Endothelial cell of umbilical vein (primary cell): Measurements from ENCODE around the gene RASGRF2. TPM values are rescaled to one million over a fixed set of nuclear protein-coding genes. Genes with fewer than 3 reads are reported as not detected.

Experiments used
- BruUV-seq: library from RNA; stranded (reverse); fragments of 400-500 nt; replicated peaks from 2 replicates; lab custom pipeline; 2021; lab: Mats Ljungman, UMichigan
- CTCF ChIA-PET: fragments of 300-600, 350-600 bp; sonication (Branson Sonifier 250); formaldehyde crosslinking; loops from one replicate; lab custom pipeline; 2021; ENCODE audit warnings: antibody characterized with exemption, inconsistent platforms; lab: Charles Lee
- POLR2A ChIA-PET: fragments of 300-600, 350-600 bp; sonication (Branson Sonifier 250); formaldehyde crosslinking; loops from one replicate; lab custom pipeline; 2021; ENCODE audit warnings: antibody characterized with exemption, inconsistent platforms; lab: Charles Lee
- DNase-seq: peaks from one replicate; pipeline ENCODE4 v3.0.0-alpha.2; 2011; ENCODE audit warnings: low read depth, low spot score
- FAIRE-seq: peaks from 2 replicates; lab custom pipeline; 2011; peaks lifted over from hg19 to GRCh38; lab: Jason Lieb, UNC
- H2AFZ ChIP-seq: 2 replicates; pipeline ENCODE4 v1.6.0; 2012; ENCODE audit warnings: low read depth, low read length, control low read depth, inconsistent platforms
- H3K27ac ChIP-seq: 2 replicates; pipeline ENCODE4 v1.5.1; 2011; ENCODE audit warnings: low read depth, mild to moderate bottlenecking, control low read depth, low read length, moderate library complexity; ENCODE audit not compliant: insufficient read depth
- H3K27me3 ChIP-seq, 2 experiments: 2 replicates each; pipeline versions ENCODE4 v1.6.0 to v1.6.1; 2011; ENCODE audit warnings: low read length in 2 of 2, mixed read lengths in 1 of 2; ENCODE audit not compliant: control insufficient read depth in 2 of 2, insufficient read depth in 2 of 2
- H3K36me3 ChIP-seq, 2 experiments: 2 replicates in 1 of 2; 3 replicates in 1 of 2; pipeline ENCODE4 v1.5.1; 2011; ENCODE audit warnings: low read length in 2 of 2, mild to moderate bottlenecking in 1 of 2, moderate library complexity in 1 of 2; ENCODE audit not compliant: control insufficient read depth in 2 of 2, insufficient read depth in 2 of 2; ENCODE audit errors: extremely low read depth in 1 of 2
- H3K4me1 ChIP-seq: 3 replicates; pipeline ENCODE4 v1.5.1; 2011; ENCODE audit warnings: mild to moderate bottlenecking, low read length; ENCODE audit not compliant: control insufficient read depth, insufficient read depth; ENCODE audit errors: extremely low read depth
- H3K4me2 ChIP-seq: 2 replicates; pipeline ENCODE4 v1.6.1; 2011; ENCODE audit warnings: low read length, control low read depth, mixed read lengths; ENCODE audit not compliant: insufficient read depth
- H3K4me3 ChIP-seq, 3 experiments: fragments of 200-600 bp in 1 of 3; sonication (generic), shearing (Covaris generic) in 1 of 3; replicated peaks in 1 of 3; 2 replicates each; pipeline ENCODE4 v1.5.1; 2011 to 2016; ENCODE audit warnings: control low read depth in 3 of 3, low read length in 3 of 3, mild to moderate bottlenecking in 2 of 3, inconsistent platforms in 1 of 3, low read depth in 1 of 3, moderate library complexity in 1 of 3; ENCODE audit not compliant: insufficient read depth in 1 of 3
- H3K79me2 ChIP-seq: 2 replicates; pipeline ENCODE4 v1.6.0; 2012; ENCODE audit warnings: low read length, inconsistent platforms; ENCODE audit not compliant: control insufficient read depth, insufficient read depth
- H3K9ac ChIP-seq: replicated peaks from 2 replicates; pipeline ENCODE3; 2011; ENCODE audit warnings: low read length, control low read depth; ENCODE audit not compliant: insufficient read depth; ENCODE audit errors: extremely low read depth
- H3K9me1 ChIP-seq: replicated peaks from 3 replicates; pipeline ENCODE4 v1.6.0; 2011; ENCODE audit warnings: mild to moderate bottlenecking, low read length; ENCODE audit not compliant: control insufficient read depth, insufficient read depth; ENCODE audit errors: extremely low read depth
- H3K9me3 ChIP-seq: replicated peaks from 2 replicates; pipeline ENCODE4 v1.5.1; 2012; ENCODE audit warnings: low read length, inconsistent platforms; ENCODE audit not compliant: control insufficient read depth, insufficient read depth
- H4K20me1 ChIP-seq: replicated peaks from 2 replicates; pipeline ENCODE3; 2011; ENCODE audit warnings: mild to moderate bottlenecking, low read length; ENCODE audit not compliant: control insufficient read depth, insufficient read depth; ENCODE audit errors: extremely low read depth
- EZH2 ChIP-seq: IDR thresholded peaks from 2 replicates; pipeline ENCODE4 v1.6.1; 2012; ENCODE audit warnings: borderline replicate concordance, low read depth, mild to moderate bottlenecking, moderate library complexity, low read length, inconsistent platforms; ENCODE audit not compliant: severe bottlenecking
- FOS ChIP-seq: IDR thresholded peaks from 2 replicates; pipeline ENCODE4 v1.6.1; 2011; ENCODE audit warnings: mild to moderate bottlenecking, low read length, moderate library complexity, borderline replicate concordance; ENCODE audit not compliant: insufficient read depth
- GATA2 ChIP-seq: IDR thresholded peaks from 2 replicates; pipeline ENCODE4 v1.7.0; 2011; ENCODE audit warnings: low read depth, mild to moderate bottlenecking, moderate library complexity, mixed read lengths, low read length; ENCODE audit not compliant: insufficient read length, insufficient read depth
- JUN ChIP-seq: IDR thresholded peaks from 2 replicates; pipeline ENCODE4 v1.6.1; 2011; ENCODE audit warnings: borderline replicate concordance, low read depth; ENCODE audit not compliant: insufficient read length, insufficient read depth
- MAX ChIP-seq: IDR thresholded peaks from 2 replicates; pipeline ENCODE4 v1.6.1; 2011; ENCODE audit not compliant: insufficient read depth, insufficient read length
- MYC ChIP-seq: IDR thresholded peaks from one replicate; pipeline ENCODE4 v1.6.1; 2011; ENCODE audit warnings: mild to moderate bottlenecking, low read depth, low read length
- POLR2A ChIP-seq: IDR thresholded peaks from 2 replicates; pipeline ENCODE4 v1.6.1; 2012; ENCODE audit warnings: low read depth, mild to moderate bottlenecking, control low read depth, low read length
- POLR2AphosphoS5 ChIP-seq: IDR thresholded peaks from 2 replicates; pipeline ENCODE4 v1.6.1; 2012; ENCODE audit warnings: low read depth, mild to moderate bottlenecking, control low read depth, low read length, moderate library complexity; ENCODE audit not compliant: insufficient read depth
- dilution Hi-C: fragments of 300-500 bp; cut with MboI; formaldehyde crosslinking; loops from one replicate; pipeline ENCODE4 v1.15.0; 2019; ENCODE audit warnings: low sequenced_read_pairs; ENCODE audit not compliant: extremely low pct_ligation_motif_present
- intact Hi-C: fragments of 100-400 bp; cut with micrococcal nuclease; formaldehyde crosslinking; loops from one replicate; pipeline ENCODE4 v1.10.0; 2022
- polyA plus RNA-seq, 4 experiments: library from polyadenylated mRNA; depleted of rRNA in 3 of 4; stranded (reverse) in 3 of 4; unstranded in 1 of 4; fragments of >200 nt; gene quantifications; 2 replicates each; pipeline versions ENCODE4 v1.2.1 to v1.2.3, GENCODE V29; 2011 to 2012; ENCODE audit warnings: missing spikeins in 1 of 4
- total RNA-seq: library from RNA; stranded (reverse); gene quantifications from 2 replicates; pipeline ENCODE4 v1.2.3, GENCODE V29; 2021
- TF ChIP-seq, protein P1 (sequence below), 2 donors: IDR thresholded peaks; 1 replicate in 1 of 2; 2 replicates in 1 of 2; pipeline ENCODE4 v1.5.1; 2011; ENCODE audit warnings: low read length in 2 of 2, mild to moderate bottlenecking in 2 of 2, moderate library complexity in 2 of 2, control low read depth in 1 of 2, inconsistent platforms in 1 of 2, low read depth in 1 of 2; ENCODE audit not compliant: insufficient read depth in 1 of 2; ENCODE audit errors: extremely low read depth in 1 of 2

RASGRF2 gene
- total and polyA plus RNA-seq, 2 donors (not counting 3 experiments of a cell fraction or from before 2014, with no cell fraction given): 0.41 to 4.0 TPM

DNA sequence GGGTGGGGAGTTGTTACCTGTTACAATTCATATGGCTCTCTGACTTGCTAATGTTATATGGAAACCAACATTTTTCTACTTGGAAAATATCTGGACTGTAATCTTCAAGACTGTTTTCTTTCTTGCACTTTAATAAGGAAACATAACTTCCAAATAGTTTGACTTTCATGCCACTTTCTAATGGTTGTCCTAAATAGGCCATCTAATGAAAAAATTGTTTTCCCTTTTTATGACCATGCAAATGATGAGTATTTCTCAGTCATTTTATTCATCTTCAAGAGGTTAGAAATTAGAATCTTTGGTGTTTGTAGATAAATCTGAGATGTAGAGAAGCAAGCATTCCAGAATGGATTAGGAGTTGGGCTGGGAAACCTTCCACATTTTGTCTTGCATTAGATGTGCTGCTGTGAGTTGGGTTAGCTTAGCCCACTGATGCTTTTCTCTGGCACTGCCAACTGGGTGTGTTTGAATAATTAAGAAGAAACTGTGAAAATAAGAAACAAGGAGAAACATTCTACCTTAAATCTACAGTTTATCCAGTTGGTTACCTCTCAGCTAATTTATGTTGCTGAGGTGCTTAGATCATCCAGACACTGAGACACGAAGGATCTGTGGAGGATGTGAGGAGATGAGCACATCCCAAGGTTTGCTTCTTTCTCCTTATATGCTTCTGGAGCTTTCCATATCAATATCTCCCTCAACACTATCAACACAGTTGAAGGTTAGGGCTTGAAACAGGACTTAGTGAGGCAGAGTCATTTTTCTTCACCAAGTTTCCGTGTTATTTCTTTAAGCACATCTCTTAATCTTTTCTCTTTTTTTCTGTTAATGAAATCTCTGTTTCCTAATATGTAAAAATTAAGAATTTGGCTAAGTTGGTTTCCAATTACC, 2.7 kb downstream of the RASGRF2 start:
- Histone ChIP-seq H3K27ac (no peak overlapping the region), H3K36me3 (no peaks in the 10 kb centered on the region), H3K4me2 (no peak overlapping the region), H3K9ac (no peak overlapping the region), H3K9me3 (no peaks in the 10 kb centered on the region), H3K27me3 (peaks cover 14 to 21% of the 10 kb centered on the region in 2 experiments), H3K4me1 (peaks cover 44% of the 10 kb centered on the region), H3K9me1 (no peaks in the 10 kb centered on the region), H2AFZ (no peak overlapping the region), H4K20me1 (no peaks in the 10 kb centered on the region), H3K4me3 (no peak overlapping the region), H3K79me2 (no peaks in the 10 kb centered on the region)
- dilution Hi-C loops: no loop called here
- intact Hi-C loops: loop anchor here (5.0 to 10.0 kb wide), 5 partner anchors 84 to 792 kb away; partner anchors contain the start of genes FAM151B, SSBP2 and ZCCHC9
- TF ChIP-seq EZH2 (no peak), MYC (no peak), GATA2 (no peak), POLR2AphosphoS5 (no peak), POLR2A (no peak), MAX (no peak), JUN (no peak), FOS (no peak)
- TF ChIP-seq, protein P1, sequence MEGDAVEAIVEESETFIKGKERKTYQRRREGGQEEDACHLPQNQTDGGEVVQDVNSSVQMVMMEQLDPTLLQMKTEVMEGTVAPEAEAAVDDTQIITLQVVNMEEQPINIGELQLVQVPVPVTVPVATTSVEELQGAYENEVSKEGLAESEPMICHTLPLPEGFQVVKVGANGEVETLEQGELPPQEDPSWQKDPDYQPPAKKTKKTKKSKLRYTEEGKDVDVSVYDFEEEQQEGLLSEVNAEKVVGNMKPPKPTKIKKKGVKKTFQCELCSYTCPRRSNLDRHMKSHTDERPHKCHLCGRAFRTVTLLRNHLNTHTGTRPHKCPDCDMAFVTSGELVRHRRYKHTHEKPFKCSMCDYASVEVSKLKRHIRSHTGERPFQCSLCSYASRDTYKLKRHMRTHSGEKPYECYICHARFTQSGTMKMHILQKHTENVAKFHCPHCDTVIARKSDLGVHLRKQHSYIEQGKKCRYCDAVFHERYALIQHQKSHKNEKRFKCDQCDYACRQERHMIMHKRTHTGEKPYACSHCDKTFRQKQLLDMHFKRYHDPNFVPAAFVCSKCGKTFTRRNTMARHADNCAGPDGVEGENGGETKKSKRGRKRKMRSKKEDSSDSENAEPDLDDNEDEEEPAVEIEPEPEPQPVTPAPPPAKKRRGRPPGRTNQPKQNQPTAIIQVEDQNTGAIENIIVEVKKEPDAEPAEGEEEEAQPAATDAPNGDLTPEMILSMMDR (IDR thresholded peaks at IDR 0.05; ENCODE audit: extremely low read depth in 1 of 2, insufficient read depth in 1 of 2, low read depth in 1 of 2, low read length in 2 of 2): no peak
- DNase-seq (no peak), FAIRE-seq (no peak)
- POLR2A ChIA-PET: no interaction called here
- no TSS peak for BruUV-seq
- CTCF ChIA-PET: interaction anchor here (1.2 kb wide), 1 partner anchor 145 kb away, joined by 5 read pairs; no protein-coding TSS in a partner anchor
